ENCODE measurements around the gene SS18.

Gene SS18

GRCh38 chr18:26034850-26035497 lies 55.4 kb downstream of the SS18 start:
- Histone ChIP-seq H3K27me3 (ENCODE audit: control insufficient read depth in 1 of 2, insufficient read depth in 2 of 2, low read length in 2 of 2) (no peaks in the 10 kb centered on the region), H3K4me3 (ENCODE audit: low read depth in 1 of 2, low read length in 2 of 2) (no peak overlapping the region), H3K27ac (ENCODE audit: low read depth, low read length) (no peak overlapping the region), H3K4me1 (ENCODE audit: insufficient read depth, low read length) (no peaks in the 10 kb centered on the region), H3K9ac (ENCODE audit: low read length) (no peak overlapping the region), H3K36me3 (ENCODE audit: insufficient read depth, low read length) (peaks cover 42% of the 10 kb centered on the region), H3K9me3 (ENCODE audit: low read length) (no peaks in the 10 kb centered on the region)

DNA sequence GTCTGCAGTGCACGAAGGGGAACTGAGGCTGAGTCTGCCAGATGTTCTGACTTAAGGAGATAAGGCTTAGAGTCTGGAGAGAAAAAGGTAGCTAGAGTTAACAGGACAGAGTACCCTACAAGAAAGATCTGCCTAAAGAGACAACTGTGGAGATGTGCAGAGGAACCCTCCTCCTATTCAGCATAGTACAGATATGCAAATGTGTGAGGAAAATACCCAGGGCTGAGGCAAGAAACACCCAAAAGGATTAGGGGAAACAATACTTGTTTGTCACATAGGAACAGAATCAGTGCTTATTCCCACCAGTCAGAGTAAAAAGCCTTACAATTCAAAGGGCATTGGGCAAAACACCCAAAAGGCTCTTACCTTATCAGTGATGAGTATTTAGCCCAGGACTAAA lies 67.8 kb downstream of the SS18 start:
- H3K27ac ChIP-seq (ENCODE audit: low read depth, low read length): no peak overlapping the region
- peaks cover 23% of the 10 kb centered on the region for H3K36me3 ChIP-seq (ENCODE audit: insufficient read depth, low read length)
- H3K9ac ChIP-seq (ENCODE audit: low read length): no peak overlapping the region
- H3K4me3 ChIP-seq (ENCODE audit: low read depth in 1 of 2, low read length in 2 of 2): peak overlapping the region in 1 of 2 donors; percentile 11
- no peaks in the 10 kb centered on the region for H3K4me1 ChIP-seq (ENCODE audit: insufficient read depth, low read length)
- H3K27me3 ChIP-seq (ENCODE audit: control insufficient read depth in 1 of 2, insufficient read depth in 2 of 2, low read length in 2 of 2): no peaks in the 10 kb centered on the region
- no peaks in the 10 kb centered on the region for H3K9me3 ChIP-seq (ENCODE audit: low read length)

GRCh38 chr18:26021061-26021754 lies 69.2 kb downstream of the SS18 start:
- no peaks in the 10 kb centered on the region for H3K27me3 ChIP-seq (ENCODE audit: control insufficient read depth in 1 of 2, insufficient read depth in 2 of 2, low read length in 2 of 2)
- peaks cover 28% of the 10 kb centered on the region for H3K36me3 ChIP-seq (ENCODE audit: insufficient read depth, low read length)
- no peaks in the 10 kb centered on the region for H3K9me3 ChIP-seq (ENCODE audit: low read length)
- no peak overlapping the region for H3K9ac ChIP-seq (ENCODE audit: low read length)
- no peak overlapping the region for H3K27ac ChIP-seq (ENCODE audit: low read depth, low read length)
- no peaks in the 10 kb centered on the region for H3K4me1 ChIP-seq (ENCODE audit: insufficient read depth, low read length)
- no peak overlapping the region for H3K4me3 ChIP-seq (ENCODE audit: low read depth in 1 of 2, low read length in 2 of 2)

GRCh38 chr18:26017929-26018328 lies 72.5 kb downstream of the SS18 start:
- Histone ChIP-seq H3K9me3 (ENCODE audit: low read length) (no peaks in the 10 kb centered on the region), H3K36me3 (ENCODE audit: insufficient read depth, low read length) (peaks cover 15% of the 10 kb centered on the region), H3K27ac (ENCODE audit: low read depth, low read length) (no peak overlapping the region), H3K27me3 (ENCODE audit: control insufficient read depth in 1 of 2, insufficient read depth in 2 of 2, low read length in 2 of 2) (no peaks in the 10 kb centered on the region), H3K4me1 (ENCODE audit: insufficient read depth, low read length) (no peaks in the 10 kb centered on the region), H3K9ac (ENCODE audit: low read length) (no peak overlapping the region), H3K4me3 (ENCODE audit: low read depth in 1 of 2, low read length in 2 of 2) (no peak overlapping the region)

DNA sequence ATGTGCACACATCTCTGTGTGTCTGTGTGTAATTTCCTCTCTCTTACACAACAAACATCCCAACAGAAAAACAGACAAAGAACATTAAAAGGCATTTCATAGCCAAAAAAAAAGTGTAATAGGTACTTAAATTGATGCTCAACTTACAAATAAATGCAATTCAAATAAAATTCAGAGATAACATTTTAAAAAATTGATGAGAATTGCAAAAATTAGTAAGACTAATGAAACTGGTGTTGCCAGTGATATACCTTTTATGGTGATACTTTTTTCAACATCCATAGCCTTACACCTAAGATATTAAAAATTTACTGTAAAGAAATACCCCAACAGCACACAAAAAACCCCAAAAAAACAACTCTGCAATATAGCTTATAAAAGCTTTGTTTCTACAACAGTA lies 76.0 kb downstream of the SS18 start:
- Histone ChIP-seq H3K4me1 (ENCODE audit: insufficient read depth, low read length) (no peaks in the 10 kb centered on the region), H3K27me3 (ENCODE audit: control insufficient read depth in 1 of 2, insufficient read depth in 2 of 2, low read length in 2 of 2) (no peaks in the 10 kb centered on the region), H3K9me3 (ENCODE audit: low read length) (no peaks in the 10 kb centered on the region), H3K36me3 (ENCODE audit: insufficient read depth, low read length) (peaks cover 15% of the 10 kb centered on the region), H3K4me3 (ENCODE audit: low read depth in 1 of 2, low read length in 2 of 2) (no peak overlapping the region), H3K27ac (ENCODE audit: low read depth, low read length) (no peak overlapping the region), H3K9ac (ENCODE audit: low read length) (no peak overlapping the region)

DNA sequence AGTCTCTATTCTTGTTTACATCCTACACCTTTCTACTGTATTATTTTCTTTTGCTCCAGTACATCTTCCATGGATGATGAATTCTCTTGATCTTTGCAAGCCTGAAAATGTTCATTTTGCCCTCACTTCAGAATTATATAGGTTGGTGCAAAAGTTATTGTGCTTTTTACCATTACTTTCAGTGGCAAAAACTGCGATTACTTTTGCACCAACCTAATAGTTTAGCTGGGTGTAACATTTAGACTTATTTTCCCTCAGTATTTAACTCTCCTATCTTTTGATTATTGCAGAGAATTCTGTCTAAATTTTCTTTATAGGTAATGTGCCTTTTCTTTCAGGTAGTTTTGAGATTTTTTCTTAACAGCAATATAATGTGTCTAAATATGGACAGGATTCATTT lies 81.8 kb downstream of the SS18 start:
- no peaks in the 10 kb centered on the region for H3K9me3 ChIP-seq (ENCODE audit: low read length)
- no peaks in the 10 kb centered on the region for H3K4me1 ChIP-seq (ENCODE audit: insufficient read depth, low read length)
- H3K9ac ChIP-seq (ENCODE audit: low read length): no peak overlapping the region
- no peak overlapping the region for H3K27ac ChIP-seq (ENCODE audit: low read depth, low read length)
- no peaks in the 10 kb centered on the region for H3K36me3 ChIP-seq (ENCODE audit: insufficient read depth, low read length)
- no peak overlapping the region for H3K4me3 ChIP-seq (ENCODE audit: low read depth in 1 of 2, low read length in 2 of 2)
- no peaks in the 10 kb centered on the region for H3K27me3 ChIP-seq (ENCODE audit: control insufficient read depth in 1 of 2, insufficient read depth in 2 of 2, low read length in 2 of 2)

DNA sequence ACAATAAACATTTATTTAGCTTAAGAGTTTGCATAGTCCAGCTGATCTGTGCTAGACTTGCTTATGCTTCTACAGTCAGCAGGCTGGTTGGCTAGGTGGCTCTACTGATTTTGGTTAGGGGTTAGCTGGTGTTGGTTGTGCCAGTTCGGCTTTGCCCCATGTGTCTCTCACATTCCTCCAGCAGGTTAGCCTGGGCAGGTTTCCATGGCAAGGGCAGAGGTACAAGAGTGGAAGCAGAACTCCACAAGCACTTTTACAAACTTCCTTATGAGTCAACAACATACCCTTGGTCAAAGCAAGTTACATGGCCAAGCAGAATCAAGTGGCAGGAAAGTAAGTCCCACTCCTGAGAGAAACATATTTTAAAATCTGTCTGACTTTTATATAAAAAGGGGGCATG lies 82.3 kb downstream of the SS18 start:
- Histone ChIP-seq H3K27me3 (ENCODE audit: control insufficient read depth in 1 of 2, insufficient read depth in 2 of 2, low read length in 2 of 2) (no peaks in the 10 kb centered on the region), H3K4me3 (ENCODE audit: low read depth in 1 of 2, low read length in 2 of 2) (no peak overlapping the region), H3K27ac (ENCODE audit: low read depth, low read length) (no peak overlapping the region), H3K36me3 (ENCODE audit: insufficient read depth, low read length) (no peaks in the 10 kb centered on the region), H3K9me3 (ENCODE audit: low read length) (no peaks in the 10 kb centered on the region), H3K9ac (ENCODE audit: low read length) (no peak overlapping the region), H3K4me1 (ENCODE audit: insufficient read depth, low read length) (no peaks in the 10 kb centered on the region)

GRCh38 chr18:26005950-26006349 lies 84.5 kb downstream of the SS18 start:
- Histone ChIP-seq H3K4me1 (ENCODE audit: insufficient read depth, low read length) (no peaks in the 10 kb centered on the region), H3K27me3 (ENCODE audit: control insufficient read depth in 1 of 2, insufficient read depth in 2 of 2, low read length in 2 of 2) (no peaks in the 10 kb centered on the region)

GRCh38 chr18:26004832-26005231 lies 85.6 kb downstream of the SS18 start:
- H3K27ac ChIP-seq (ENCODE audit: low read depth, low read length): no peak overlapping the region
- H3K4me3 ChIP-seq (ENCODE audit: low read depth in 1 of 2, low read length in 2 of 2): no peak overlapping the region

More at GRCh38 chr18:26005950-26006349, 84.5 kb downstream of the SS18 start:
- H3K9me3 ChIP-seq (ENCODE audit: low read length): no peaks in the 10 kb centered on the region
- no peak overlapping the region for H3K27ac ChIP-seq (ENCODE audit: low read depth, low read length)
- H3K9ac ChIP-seq (ENCODE audit: low read length): no peak overlapping the region
- no peak overlapping the region for H3K4me3 ChIP-seq (ENCODE audit: low read depth in 1 of 2, low read length in 2 of 2)
- no peaks in the 10 kb centered on the region for H3K36me3 ChIP-seq (ENCODE audit: insufficient read depth, low read length)

DNA sequence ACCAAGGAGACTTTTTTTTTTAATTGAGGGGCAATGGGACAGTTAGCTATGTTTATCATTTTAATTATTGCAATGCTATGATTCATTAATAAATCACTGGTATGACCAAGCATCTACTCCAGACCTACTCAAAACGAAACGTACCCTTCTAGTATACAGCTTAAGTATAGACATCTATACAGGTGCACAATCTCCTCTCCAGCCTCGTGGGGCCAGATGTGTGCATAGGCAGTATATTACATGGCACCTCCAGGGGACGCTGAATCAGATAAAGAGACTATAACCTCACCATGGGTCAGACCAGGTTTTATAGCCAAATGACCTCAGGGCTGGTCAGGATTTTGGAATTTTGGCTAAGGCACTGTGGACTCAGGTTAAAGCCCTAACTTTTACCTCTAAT lies 86.6 kb downstream of the SS18 start:
- H3K27me3 ChIP-seq (ENCODE audit: control insufficient read depth in 1 of 2, insufficient read depth in 2 of 2, low read length in 2 of 2): no peaks in the 10 kb centered on the region
- H3K9ac ChIP-seq (ENCODE audit: low read length): no peak overlapping the region
- no peak overlapping the region for H3K4me3 ChIP-seq (ENCODE audit: low read depth in 1 of 2, low read length in 2 of 2)
- no peaks in the 10 kb centered on the region for H3K9me3 ChIP-seq (ENCODE audit: low read length)
- H3K36me3 ChIP-seq (ENCODE audit: insufficient read depth, low read length): no peaks in the 10 kb centered on the region
- H3K27ac ChIP-seq (ENCODE audit: low read depth, low read length): no peak overlapping the region
- no peaks in the 10 kb centered on the region for H3K4me1 ChIP-seq (ENCODE audit: insufficient read depth, low read length)

More at GRCh38 chr18:26004832-26005231, 85.6 kb downstream of the SS18 start:
- no peaks in the 10 kb centered on the region for H3K27me3 ChIP-seq (ENCODE audit: control insufficient read depth in 1 of 2, insufficient read depth in 2 of 2, low read length in 2 of 2)
- no peaks in the 10 kb centered on the region for H3K9me3 ChIP-seq (ENCODE audit: low read length)
- no peaks in the 10 kb centered on the region for H3K4me1 ChIP-seq (ENCODE audit: insufficient read depth, low read length)
- no peaks in the 10 kb centered on the region for H3K36me3 ChIP-seq (ENCODE audit: insufficient read depth, low read length)
- H3K9ac ChIP-seq (ENCODE audit: low read length): no peak overlapping the region

DNA sequence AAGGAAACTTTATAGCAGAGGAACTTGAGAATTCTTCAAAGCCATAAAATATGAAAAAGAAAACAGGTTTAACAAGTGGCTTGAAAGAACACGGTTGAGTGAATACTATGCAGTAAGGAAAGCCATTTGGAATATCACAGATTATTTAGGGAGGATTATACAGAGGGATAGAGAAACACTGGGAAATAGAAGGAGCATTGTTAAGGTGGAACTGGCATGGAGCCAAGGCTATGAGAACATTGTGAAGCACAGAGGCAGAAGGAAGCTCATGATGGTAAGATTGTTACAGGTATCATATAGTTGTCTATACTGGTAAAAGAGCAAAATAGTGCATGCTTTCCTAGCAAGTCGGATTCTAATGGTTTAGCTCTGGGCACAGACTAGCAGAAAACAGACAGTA lies 87.1 kb downstream of the SS18 start:
- Histone ChIP-seq H3K9me3 (ENCODE audit: low read length) (no peaks in the 10 kb centered on the region), H3K36me3 (ENCODE audit: insufficient read depth, low read length) (no peaks in the 10 kb centered on the region), H3K4me1 (ENCODE audit: insufficient read depth, low read length) (no peaks in the 10 kb centered on the region), H3K27ac (ENCODE audit: low read depth, low read length) (no peak overlapping the region), H3K9ac (ENCODE audit: low read length) (no peak overlapping the region), H3K4me3 (ENCODE audit: low read depth in 1 of 2, low read length in 2 of 2) (no peak overlapping the region), H3K27me3 (ENCODE audit: control insufficient read depth in 1 of 2, insufficient read depth in 2 of 2, low read length in 2 of 2) (no peaks in the 10 kb centered on the region)

GRCh38 chr18:26002375-26002910 lies 88.0 kb downstream of the SS18 start:
- Histone ChIP-seq H3K36me3 (ENCODE audit: insufficient read depth, low read length) (no peaks in the 10 kb centered on the region), H3K27me3 (ENCODE audit: control insufficient read depth in 1 of 2, insufficient read depth in 2 of 2, low read length in 2 of 2) (no peaks in the 10 kb centered on the region), H3K9me3 (ENCODE audit: low read length) (no peaks in the 10 kb centered on the region), H3K4me3 (ENCODE audit: low read depth in 1 of 2, low read length in 2 of 2) (no peak overlapping the region), H3K27ac (ENCODE audit: low read depth, low read length) (no peak overlapping the region), H3K4me1 (ENCODE audit: insufficient read depth, low read length) (no peaks in the 10 kb centered on the region), H3K9ac (ENCODE audit: low read length) (no peak overlapping the region)

Measured in muscle layer of colon (tissue), 2 donors.